Right hindlimb (tissue), 1 donor: Measurements from ENCODE around the gene TNP1.

Experiments used
- DNase-seq: peaks from one replicate; pipeline ENCODE4 v3.0.0-alpha.2; 2018

The TNP1 gene

GRCh38 chr2:216872624-216873023 is 12.8 kb upstream of the TNP1 start:
- no peak for DNase-seq

- no peak for DNase-seq
Measured at GRCh38 chr2:216872040-216872439, 12.2 kb upstream of the TNP1 start.

- no peak for DNase-seq
Measured at GRCh38 chr2:216871333-216871934, 11.6 kb upstream of the TNP1 start.

GRCh38 chr2:216870508-216871332 is 10.9 kb upstream of the TNP1 start:
- DNase-seq = no peak

- no peak for DNase-seq
Measured at GRCh38 chr2:216866515-216867095, 6.7 kb upstream of the TNP1 start.

GRCh38 chr2:216865658-216866057 is 5.8 kb upstream of the TNP1 start:
- DNase-seq = no peak

- no peak for DNase-seq
Measured at GRCh38 chr2:216863946-216864345, 4.1 kb upstream of the TNP1 start.

- no peak for DNase-seq
Measured at GRCh38 chr2:216862628-216863398, 2.9 kb upstream of the TNP1 start.

GRCh38 chr2:216860426-216861137 is 718 bp upstream of the TNP1 start:
- DNase-seq = no peak

- DNase-seq = no peak
Measured at GRCh38 chr2:216858312-216858711, 1.6 kb downstream of the TNP1 start.

GRCh38 chr2:216857131-216857550 is 2.7 kb downstream of the TNP1 start:
- no peak for DNase-seq

GRCh38 chr2:216856406-216857065 is 3.3 kb downstream of the TNP1 start:
- DNase-seq = no peak

GRCh38 chr2:216855605-216856004 is 4.3 kb downstream of the TNP1 start:
- DNase-seq = no peak

- no peak for DNase-seq
Measured at GRCh38 chr2:216855079-216855478, 4.8 kb downstream of the TNP1 start.

GRCh38 chr2:216851486-216852090 is 8.3 kb downstream of the TNP1 start:
- no peak for DNase-seq

GRCh38 chr2:216850665-216851322 is 9.1 kb downstream of the TNP1 start:
- DNase-seq = no peak

- DNase-seq = peak; percentile 44
Measured at GRCh38 chr2:216849987-216850386, 9.9 kb downstream of the TNP1 start.

GRCh38 chr2:216845426-216845825 is 14.4 kb downstream of the TNP1 start:
- no peak for DNase-seq

- DNase-seq = peak; percentile 60
Measured at GRCh38 chr2:216842636-216843035, 17.2 kb downstream of the TNP1 start.

- DNase-seq = no peak
Measured at GRCh38 chr2:216839688-216840087, 20.2 kb downstream of the TNP1 start.

- DNase-seq = peak; percentile 39
Measured at GRCh38 chr2:216838151-216838550, 21.7 kb downstream of the TNP1 start.
